ENCODE results near the gene BMERB1. TPM values are rescaled to one million over a fixed set of nuclear protein-coding genes. Genes with fewer than 3 reads are reported as not detected.

Gene BMERB1
- total RNA-seq, 1 donor from 2014 or later, result 42.1 TPM

DNA sequence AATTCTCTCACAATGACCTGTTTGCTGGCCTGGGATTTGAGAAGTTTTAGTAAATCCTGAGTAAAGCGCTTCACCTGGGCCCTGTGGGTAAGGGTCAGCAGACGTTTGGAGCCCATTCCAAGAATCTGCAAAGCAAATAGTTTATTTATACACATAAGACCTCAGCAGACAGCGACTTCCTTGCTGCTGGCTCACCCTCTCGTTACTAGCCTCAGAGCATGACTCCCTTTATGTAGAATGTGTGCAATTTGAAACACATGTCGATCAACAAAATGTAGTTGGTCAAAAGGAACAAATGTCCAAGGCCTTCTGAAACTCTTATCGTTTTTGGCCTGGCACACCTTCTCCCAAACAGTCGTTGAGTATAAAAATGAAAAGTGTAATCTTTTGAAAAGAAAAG is 177.2 kb downstream of the BMERB1 start:
- no peak for DNase-seq (ENCODE audit: low spot score)

DNA sequence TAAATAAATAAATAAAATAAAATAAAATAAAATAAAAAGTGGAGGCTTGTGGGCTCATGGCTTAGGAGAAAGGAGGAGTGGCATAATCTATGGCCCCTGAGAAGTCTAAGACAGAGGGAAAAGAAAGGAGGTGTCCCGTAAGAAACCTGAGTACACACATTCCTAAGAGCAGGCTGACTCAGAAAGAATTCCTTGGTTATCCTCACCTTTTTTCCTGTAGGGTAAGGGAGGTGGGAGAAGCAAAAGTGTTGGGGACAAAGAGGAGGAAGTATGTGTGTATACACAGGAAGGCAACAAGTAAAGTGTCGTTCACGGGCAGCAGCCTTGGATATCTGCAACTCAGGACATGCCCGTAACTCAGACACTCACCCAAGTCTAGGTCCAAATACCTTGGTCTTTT is 179.3 kb downstream of the BMERB1 start:
- DNase-seq (ENCODE audit: low spot score), result no peak

DNA sequence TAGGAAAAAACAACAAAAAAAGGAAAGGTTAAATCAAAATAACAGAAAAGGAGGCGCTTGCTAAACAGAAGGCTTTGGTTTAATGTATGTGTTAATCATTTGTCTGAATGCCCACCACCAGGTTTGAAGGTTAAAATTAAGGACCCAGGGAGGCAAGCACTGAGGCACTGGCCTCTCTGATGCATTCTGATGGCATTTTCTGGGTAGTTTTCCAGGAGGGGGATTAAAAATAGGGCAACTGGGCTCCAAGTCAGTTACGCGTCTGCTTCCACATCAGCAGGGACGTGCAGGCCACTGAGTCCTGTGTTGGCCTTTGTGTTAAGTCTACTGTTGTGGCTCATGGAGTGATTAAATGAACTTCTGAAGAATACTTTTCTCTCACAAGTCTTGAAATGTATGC is 181.6 kb downstream of the BMERB1 start:
- no peak for DNase-seq (ENCODE audit: low spot score)

DNA sequence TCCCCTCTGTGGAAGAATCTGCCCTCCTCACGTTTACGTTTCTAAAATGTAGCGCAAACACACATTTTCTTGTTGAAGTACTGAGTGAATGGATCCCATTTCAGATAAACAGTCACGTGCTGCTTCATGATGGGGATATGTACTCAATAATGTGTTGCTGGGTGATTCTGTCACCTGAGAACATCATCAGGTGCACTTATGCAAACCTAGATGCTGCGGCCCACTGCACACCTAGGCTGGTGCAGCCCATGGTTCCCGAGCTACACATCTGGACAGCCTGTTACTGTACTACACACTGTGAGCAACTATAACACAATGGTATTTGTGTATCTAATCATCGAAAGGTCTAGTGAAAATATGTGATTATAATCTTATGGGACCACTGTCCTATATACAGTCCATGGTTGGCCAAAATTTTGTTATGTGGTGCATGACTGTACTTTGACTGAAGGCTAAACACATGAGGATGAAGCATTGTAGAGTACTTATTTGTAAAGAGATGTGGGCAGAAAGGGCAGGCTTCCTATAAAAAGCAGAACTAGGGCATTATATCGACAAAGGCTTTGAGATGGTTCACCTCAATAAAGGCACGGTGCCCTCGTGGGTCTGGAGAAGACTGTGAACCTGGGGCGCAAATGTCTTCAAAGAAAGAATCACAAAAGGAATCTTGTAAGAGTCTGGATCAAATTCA is 182.2 kb downstream of the BMERB1 start:
- DNase-seq (ENCODE audit: low spot score), result no peak

DNA sequence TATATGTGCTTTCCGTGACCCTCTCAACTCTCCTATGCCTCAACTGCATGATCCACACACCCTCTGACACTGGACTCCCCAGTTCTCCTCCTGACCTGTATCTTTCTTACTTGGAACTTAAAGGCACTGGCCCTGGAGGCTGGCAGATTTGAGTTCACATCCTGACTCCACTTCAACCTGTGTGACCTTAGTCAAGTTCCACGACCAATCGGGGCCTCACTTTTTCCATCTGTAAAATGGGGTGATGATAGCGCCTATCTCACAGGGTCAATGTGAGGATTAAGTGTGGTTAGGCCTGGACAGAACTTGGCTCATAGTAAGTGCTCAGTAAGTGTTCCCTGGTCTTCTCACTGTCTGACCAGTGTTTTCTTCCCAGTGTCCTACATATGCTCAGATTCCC is 183.5 kb downstream of the BMERB1 start:
- no peak for DNase-seq (ENCODE audit: low spot score)

DNA sequence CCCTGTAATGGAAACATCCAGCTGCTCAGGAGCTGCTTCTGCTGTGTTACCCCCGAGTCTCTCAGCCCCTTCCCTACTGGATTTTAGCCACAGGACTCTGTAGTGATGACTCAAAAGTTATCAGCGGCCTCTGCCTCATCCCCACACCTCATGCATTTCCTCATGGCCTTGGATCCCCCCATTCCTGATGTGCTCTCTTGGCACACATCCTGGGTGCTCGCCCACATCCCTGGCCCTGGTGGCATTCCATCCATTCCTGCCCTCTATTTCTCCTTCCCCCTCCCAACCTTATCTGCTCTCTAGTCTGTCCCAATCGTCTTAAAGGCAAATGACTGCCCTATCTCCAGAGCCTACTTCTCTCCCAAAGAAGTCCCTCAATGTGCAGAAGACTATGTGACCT is 184.0 kb downstream of the BMERB1 start:
- no peak for DNase-seq (ENCODE audit: low spot score)

DNA sequence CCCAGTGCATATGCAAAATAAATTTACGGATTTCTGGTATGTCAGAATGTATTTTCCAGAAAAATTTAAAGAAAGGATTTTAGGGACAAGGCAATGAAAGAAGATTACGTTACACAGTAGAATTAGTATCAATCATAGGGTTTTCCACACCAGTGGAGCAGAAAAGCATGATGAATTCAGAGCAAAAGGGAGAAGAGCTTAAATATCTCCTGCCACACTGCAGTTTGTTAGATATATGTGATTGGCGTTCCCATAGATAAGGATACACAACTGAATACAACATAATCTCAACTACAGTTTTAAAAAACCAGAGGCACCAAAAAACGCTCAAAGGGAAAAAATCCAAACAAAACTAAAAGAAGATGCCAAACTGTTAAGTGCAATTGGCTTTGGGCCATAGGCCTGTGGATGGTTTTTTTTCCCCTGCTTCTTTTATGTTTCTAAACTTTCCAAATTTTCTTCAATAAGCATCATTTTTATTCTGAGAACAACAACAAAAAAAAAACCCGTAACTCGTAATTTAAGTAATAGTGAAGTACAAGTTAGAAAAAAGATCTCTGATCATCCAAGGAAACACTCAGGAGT is 186.3 kb downstream of the BMERB1 start:
- no peak for DNase-seq (ENCODE audit: low spot score)

DNA sequence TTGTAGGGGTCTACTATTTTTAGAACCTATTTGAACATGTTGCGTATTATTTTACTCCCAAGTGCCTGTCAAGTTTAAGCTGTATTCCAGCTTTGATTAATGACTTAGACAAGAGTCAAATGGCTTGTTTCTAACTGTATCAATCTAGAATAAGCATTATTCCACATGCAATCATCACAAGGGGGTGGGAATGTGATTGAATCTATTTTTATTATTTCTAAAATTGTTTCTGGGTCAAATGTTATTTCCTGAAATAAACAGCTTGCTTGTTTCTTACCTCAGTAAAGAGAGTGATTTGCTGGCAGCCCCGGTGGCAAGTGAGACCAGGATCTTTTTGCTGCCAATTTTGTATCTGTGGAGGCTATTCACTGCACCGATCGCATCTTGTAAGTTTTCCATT is 187.1 kb downstream of the BMERB1 start:
- no peak for DNase-seq (ENCODE audit: low spot score)

DNA sequence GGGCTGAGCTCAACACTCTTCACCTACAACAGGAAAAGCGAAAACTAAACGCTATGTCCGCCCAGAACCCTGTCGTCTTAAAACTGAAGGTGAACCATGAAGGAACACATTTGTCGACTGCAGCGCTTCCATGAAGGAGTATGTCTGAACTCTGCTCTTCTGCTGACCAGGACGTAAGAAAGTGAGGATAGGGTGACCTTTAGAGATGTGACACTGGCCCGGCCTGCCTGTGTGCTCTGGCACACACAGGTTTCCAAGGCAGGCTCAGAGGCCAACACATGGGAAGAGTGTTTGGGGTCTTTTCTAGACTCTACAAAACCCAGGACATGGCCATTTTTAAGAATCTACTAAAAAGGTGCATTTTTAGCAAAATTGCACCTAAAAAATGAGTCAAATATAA is 187.5 kb downstream of the BMERB1 start:
- DNase-seq (ENCODE audit: low spot score), result no peak

DNA sequence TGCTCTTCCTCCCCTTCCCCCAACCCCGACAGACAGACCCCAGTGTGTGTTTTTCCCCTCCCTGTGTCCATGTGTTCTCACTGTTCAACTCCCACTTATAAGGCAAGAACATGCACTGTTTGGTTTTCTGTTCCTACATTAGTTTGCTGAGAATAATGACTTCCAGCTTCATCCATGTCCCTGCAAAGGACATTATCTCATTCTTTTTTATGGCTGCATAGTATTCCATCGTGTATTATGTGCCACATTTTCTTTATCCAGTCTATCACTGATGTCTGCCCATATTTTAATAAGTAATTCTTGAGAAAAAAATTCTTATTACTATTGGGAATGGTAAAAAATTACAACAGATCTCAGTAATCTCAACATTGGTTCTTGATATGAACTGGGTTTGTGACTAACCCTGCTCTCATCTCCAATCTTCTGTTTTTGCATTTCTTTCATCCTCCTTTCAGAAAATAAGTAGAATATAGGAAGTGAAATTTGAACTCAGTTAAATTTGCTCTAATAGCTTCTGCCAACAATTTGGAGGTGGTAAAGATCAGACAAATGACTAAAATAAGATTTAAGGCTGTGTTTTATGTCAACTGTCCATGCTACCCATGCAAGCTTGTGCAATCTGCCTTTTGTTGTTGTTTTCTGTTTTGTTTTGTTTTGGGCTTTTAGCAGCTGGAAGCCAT is 197.5 kb downstream of the BMERB1 start:
- no peak for DNase-seq (ENCODE audit: low spot score)

DNA sequence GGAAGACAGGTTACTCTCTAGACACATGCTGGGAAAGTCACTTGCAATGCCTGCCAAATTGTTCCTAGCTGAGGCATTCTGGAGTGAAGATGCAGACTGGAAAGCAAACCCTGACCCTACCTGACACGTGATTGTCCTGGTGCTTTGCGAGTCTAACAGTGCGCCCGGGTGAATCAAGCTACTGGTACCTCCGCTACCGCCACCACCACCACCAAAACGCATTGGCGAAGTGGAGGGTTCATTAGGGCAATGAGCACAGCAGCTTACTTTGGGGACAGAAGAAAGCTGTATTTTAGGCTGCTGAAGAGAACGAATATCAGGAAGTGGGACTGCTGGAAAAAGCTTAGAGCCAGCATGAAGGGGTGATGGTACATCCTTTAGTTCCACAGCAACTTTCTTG is 201.5 kb downstream of the BMERB1 start:
- DNase-seq (ENCODE audit: low spot score), result no peak

DNA sequence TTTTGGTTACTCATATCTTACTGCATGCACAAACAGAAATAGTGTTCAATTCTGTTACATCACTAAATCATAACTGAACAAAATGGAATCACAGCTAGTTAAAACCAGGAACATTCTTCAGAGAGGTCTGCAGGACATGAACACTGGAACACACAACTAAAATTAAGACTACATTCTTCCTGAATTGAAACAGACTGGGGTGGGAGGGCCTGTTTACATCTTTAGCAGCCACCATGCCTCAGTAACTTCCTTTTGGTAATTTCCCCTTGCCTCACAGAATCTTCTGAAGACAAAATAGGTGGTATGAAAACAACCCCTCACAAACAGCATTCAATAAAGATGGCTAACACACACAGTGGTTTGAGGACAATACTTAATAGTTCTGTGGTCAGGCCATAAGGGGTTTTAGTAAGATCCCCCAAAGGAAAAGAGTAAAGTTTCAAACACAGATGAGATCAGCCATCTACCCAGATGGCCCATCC is 202.0 kb downstream of the BMERB1 start:
- no peak for DNase-seq (ENCODE audit: low spot score)

Other genes starting within 250 kb of the BMERB1 start
- not detected for gene NPIPA5, start 56.3 kb upstream of the BMERB1 start, total RNA-seq (ENCODE audit: insufficient read depth, low replicate concordance)
- 1.9 TPM for gene MPV17L, start 38.8 kb upstream of the BMERB1 start, total RNA-seq (ENCODE audit: insufficient read depth, low replicate concordance)
- gene MARF1, start 208.6 kb downstream of the BMERB1 start, total RNA-seq (ENCODE audit: insufficient read depth, low replicate concordance), result 22.4 TPM
- gene NDE1, start 215.7 kb downstream of the BMERB1 start, total RNA-seq (ENCODE audit: insufficient read depth, low replicate concordance), result 67.7 TPM

All from umbilical cord (tissue), 2 donors.